HG03378 (cell line): Measurements from ENCODE around the gene PDPK1.
"Not testable (repeated sequence)": the region's sequence is repeated elsewhere in the genome, so short reads cannot be mapped to it uniquely, and the experiment has no call there.

ENCODE experiments used
- ATAC-seq: cut with Tn5 transposase; IDR thresholded peaks from one replicate; pipeline ENCODE4 v1.9.1; 2021; ENCODE audit warnings: mild to moderate bottlenecking, moderate library complexity; ENCODE audit not compliant: unreplicated experiment

PDPK1 gene

DNA sequence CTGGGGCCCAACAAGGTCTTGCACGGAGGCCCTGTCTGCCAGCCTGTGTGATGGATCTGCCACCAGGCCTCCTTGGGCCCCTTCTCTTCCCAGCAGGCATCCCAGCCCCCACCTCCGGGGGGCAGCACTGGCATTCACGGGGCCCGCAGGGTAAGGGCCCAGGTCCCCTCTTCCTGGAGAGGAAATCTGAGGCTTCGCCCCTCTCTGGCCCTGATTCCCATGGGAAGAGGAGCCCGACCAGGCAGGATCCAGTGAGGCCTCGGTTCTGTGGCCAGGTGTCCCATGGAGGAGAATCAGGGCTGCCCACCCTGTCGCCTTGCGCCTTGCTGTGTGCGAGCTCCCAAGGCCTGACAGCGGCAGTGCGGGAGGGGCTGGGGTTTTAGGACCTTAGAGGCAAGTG lies 48.4 kb downstream of the PDPK1 start:
- ATAC-seq: no peak

GRCh38 chr16:2586901-2587480 lies 49.2 kb downstream of the PDPK1 start:
- no peak for ATAC-seq

DNA sequence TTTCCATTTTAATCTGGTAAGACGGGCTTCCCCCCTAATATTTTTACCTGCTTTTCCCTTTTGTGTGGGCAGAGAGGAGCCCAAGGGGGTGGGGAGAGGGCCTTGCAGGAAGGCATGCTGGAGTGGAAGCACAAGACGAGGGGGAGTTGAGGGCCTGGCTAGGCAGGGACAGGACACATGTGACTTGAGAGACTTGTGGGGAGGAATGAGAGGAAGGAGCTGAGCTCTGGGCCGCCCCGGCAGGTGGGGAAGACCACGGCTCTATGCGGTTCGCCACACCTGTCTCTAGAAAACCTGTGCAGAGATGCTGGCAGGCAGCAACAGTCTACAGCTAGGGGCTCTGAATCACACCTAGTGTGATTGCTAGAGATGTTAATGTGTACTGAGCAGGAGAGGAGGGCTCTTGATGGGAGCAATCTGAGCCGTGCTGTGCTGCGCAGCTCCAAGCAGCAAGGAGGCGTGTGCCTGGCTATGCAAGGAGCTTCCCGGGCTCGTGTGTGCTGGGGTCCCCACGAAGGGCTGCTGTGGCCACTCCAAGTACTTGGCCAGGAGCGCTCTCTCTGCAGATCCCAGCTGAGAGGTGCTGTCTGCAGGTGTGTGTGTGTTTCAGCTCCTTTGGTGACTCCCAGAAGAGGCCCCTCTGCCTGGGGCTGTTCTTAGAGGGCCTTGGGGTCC lies 50.2 kb downstream of the PDPK1 start:
- no peak for ATAC-seq

GRCh38 chr16:2591476-2592240 lies 53.8 kb downstream of the PDPK1 start:
- no peak for ATAC-seq

- no peak for ATAC-seq
Measured at GRCh38 chr16:2592786-2593185, 55.0 kb downstream of the PDPK1 start.

- ATAC-seq: no peak
Measured at GRCh38 chr16:2595393-2596205, 57.8 kb downstream of the PDPK1 start.

DNA sequence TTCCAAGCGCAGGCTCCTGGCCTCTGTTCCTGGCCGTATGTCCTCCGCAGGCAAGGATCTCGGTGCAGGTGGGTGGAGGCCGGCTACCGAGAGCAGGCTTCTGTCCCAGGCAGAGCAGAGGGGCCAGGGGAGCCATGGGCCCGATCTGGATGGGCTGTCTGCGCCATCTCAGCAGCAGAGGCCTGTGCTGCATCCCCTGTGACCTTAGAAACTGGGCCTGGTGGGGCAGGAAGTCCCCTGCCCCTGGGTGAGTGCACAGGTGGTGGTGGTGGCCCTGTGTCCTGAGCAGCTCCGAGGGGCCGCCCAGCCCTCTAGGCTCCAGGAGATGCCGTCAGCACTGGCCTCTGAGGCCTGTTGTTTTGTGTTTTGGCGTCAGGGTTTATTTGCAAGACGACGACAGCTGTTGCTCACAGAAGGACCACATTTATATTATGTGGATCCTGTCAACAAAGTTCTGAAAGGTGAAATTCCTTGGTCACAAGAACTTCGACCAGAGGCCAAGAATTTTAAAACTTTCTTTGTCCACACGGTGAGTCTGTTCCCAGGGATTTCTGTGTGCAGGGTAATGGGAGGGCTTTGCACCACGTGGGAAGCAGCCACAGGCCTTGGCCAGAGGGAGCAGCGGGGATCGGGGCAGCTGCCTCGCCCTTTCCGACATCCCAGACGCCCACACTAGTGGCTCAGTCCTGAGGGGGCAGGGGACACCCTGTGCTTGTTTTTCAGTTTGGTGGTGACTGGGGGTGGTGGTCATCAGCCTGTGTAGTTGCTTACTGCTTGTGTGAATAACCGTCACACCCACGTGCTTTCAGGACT lies 59.1 kb downstream of the PDPK1 start:
- ATAC-seq: no peak

- ATAC-seq: no peak
Measured at GRCh38 chr16:2597560-2597902, 59.7 kb downstream of the PDPK1 start.

DNA sequence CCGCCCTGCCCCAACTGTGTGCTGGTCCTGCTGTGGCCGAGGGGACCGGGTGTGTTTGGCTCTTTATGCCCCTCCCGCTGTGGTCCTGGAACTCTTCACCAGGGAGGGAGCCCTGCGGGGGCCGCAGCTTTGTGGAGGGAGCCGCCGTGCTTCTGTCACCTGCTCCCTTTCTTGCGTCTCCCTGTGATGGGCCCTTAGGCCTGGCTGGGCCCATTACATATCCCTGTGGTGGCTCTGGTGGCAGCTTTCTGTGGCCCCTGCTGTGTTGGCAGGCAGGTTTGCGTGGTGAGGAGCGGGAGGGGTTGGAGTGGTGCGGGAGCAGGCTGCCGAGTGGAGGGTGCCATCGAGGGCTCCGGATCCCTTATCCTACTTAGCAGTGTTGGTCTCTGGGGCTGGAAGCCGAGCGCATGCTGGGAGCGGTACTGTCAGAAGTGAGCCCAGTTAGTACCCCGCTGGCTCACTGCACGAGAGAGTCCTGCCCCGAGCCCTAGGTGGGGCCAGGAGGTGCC lies 60.4 kb downstream of the PDPK1 start:
- ATAC-seq: no peak

DNA sequence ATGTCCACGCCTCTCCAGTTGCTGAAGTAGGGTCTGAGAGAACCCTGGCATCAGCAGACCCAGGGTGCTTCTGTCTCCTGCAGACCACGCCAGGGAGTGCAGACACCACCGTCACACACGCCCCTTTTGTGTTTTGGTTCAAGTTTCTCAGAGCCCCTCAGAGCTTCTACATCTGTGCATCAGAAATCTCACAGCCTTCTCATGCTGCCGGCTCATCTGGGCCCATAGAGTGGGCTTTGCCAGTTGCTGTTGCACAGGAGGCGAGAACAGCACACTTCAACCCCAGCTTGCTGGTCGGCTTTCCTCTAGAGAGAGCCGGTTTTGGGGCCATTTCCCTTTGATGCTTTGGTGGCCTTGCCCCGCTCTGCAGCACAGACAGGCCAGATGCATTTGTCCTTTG lies 60.9 kb downstream of the PDPK1 start:
- ATAC-seq: no peak

DNA sequence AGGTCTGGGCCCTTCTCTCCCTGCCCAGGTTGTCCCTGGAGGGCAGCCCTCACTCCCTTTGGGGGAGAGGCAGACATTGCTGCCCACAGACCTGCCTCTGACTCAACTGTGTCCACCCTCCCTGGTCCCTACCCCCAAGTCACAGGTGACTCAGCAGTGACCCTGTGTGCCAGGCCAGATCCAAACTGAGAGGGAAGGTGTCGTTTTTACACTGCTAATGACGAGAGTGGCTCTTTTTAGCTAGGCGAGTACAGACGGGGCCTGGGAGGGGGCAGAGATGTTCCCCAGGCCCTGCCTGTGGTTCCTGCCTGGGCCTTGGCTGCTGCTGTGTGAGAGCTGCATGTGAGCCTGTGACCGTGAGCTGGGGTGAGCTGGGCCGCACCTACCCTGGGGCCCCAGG lies 61.3 kb downstream of the PDPK1 start:
- ATAC-seq: not testable (repeated sequence)

GRCh38 chr16:2599785-2600184 lies 62.0 kb downstream of the PDPK1 start:
- ATAC-seq: not testable (repeated sequence)

DNA sequence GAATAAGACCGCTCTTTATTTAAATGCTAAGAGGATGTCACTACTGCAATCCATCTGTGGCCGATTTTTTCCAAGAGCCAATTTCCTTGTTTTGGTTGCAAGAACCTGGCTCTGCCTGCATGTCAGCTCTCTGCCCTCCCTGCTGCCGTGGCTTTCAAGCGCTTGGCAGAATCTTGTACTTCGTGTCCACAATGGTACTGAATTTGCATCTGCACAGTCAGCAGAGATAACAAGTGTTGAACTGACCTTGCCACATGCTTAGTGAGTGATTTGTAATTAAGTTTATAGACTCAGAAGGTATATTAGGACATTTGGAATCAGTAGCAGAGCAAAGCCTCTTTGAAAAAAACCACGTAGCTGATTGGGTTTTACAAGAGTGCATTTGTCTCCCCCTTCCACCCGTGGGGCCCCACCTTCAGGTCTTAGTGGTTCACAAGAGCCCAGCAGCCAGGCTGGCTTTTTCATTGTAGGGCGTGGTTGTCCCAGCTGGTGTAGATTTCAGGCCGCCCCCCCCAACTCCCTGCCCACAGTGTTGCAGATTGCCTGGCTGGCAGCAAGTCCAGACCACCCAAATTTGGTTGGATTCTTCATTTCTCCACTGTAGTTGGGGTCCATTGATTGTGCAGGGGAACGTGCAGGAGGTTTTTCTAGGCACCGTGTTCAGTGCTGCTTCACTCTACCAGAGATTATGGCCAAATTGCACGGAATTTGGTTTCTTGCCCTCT lies 63.6 kb downstream of the PDPK1 start:
- not testable (repeated sequence) for ATAC-seq

DNA sequence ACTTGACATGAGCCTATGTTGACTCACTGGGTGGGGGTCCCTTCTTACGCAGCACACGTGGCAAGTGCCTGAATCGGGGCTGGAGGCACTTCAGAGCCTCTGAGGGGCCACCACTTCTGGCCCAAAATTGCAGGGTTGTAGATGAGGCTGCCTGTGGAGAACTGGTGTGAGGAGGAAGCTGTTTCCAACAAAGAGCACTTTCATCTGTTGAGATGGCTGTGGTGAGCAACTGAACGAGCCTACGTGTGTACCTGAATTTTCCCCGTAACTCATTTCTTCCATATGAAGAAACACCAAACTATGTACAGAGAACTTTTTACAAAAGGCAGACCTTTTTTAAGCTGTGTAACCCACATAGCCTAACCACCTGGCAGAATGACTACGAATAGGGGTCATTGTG lies 64.4 kb downstream of the PDPK1 start:
- not testable (repeated sequence) for ATAC-seq

DNA sequence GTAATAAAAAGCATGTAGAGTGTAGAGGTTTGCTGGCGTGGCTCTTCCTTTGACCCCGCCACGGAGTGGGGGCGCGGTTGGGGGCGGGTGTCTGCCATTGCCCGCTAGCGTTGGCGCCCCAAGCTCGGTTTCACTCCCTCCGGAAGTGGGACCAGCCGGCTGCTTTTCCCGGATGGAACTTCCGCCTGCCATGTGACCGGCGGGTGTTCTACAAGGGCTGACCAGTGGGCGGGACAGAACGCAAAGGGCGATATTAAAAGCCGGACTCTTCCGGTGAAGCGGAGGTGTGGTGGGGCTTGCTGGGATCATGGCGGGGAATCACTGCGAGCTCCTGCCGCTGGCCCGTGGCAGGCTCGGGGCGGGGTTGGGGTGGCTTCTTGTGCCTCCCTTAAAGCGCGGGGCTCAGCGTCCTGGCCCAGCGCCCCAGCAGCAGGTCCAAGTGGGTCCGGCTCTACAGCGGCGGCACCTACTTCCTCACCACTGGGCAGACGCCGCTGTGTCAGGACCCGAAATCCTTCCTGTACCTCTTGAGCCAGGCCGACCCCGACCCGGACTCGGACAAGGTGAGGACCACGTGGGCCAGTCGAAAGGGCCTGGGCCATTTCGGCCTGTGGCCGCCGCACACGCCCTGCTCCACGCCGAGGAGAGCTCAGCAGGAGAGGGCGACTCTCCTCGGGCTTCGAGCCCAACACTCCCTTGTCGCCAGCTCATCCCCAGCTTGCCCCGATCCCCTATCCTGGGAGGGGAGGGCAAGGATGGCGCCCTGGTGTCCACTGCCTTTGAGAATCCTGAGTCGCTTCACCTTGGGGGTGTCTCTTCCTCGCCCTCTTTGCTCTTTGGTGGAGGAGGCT lies 65.6 kb downstream of the PDPK1 start:
- ATAC-seq: peak; percentile 58

DNA sequence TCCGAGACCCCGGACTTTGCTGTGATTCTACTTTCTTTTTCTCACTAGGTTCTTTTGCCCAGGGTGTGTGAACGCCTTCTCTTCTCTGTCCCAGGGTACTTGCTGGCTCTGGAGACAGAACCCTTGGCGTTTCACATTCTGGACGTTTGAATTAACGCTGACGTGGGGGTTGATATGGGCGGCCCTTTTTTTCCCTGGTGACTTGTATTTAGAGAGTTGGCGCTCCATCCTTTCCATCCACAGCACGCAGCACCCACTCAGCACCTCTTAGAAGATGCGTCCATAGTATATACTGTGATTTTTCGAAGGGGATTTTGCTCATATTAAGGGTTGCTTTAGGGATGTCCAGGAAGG lies 66.2 kb downstream of the PDPK1 start:
- not testable (repeated sequence) for ATAC-seq

DNA sequence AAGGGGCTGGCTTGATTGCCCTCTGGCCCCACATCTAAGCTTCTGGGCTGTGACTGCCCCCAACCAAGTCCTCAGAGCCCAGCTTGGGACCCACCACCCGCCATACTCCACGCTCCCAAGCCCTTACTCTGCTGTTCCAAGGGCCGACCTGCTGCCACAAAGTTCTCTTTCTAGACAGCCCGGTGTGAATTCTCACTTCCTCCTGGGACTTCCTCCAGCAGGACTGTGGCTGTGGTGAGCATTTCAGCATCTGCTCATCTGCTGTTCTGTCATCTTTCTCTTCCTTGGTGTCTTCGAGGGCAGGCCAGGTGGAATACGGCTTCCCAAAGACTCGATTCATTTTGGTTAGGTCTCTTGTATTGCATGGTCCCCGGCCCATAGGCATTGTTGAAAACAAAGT lies 69.0 kb downstream of the PDPK1 start:
- ATAC-seq: not testable (repeated sequence)

DNA sequence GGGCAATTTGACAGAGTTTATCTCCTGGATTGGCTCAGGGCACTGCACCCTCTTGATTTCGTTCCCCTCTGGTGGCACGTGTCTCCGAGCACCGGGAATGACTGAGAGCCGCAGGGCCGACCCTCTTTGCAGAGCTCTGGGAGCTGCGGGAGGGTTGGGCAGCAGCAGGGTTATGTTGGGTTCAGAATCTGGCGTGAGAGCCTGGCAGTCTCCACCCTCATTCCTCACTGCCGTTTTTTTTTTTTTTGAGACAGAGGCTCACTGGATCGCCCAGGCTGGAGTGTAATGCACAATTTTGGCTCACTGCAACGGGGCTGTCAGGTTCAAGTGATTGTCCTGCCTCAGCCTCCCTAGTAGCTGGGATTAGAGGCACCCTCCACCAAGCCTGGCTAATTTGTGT lies 71.5 kb downstream of the PDPK1 start:
- ATAC-seq: not testable (repeated sequence)
